IPS-20b (cell line): ENCODE data around the gene TTYH3.

Experiments used
- H3K27ac ChIP-seq: one replicate; pipeline ENCODE4 v1.5.1; 2013; ENCODE audit warnings: low read length
- H3K27me3 ChIP-seq: 2 replicates; pipeline ENCODE4 v1.6.1; 2013; ENCODE audit warnings: mild to moderate bottlenecking, low read length, inconsistent platforms; ENCODE audit not compliant: insufficient read depth
- H3K36me3 ChIP-seq: 2 replicates; pipeline ENCODE4 v1.6.1; 2013; ENCODE audit warnings: low read depth, mild to moderate bottlenecking, inconsistent platforms, low read length, moderate library complexity; ENCODE audit not compliant: insufficient read depth
- H3K4me1 ChIP-seq: 2 replicates; pipeline ENCODE4 v1.6.1; 2013; ENCODE audit warnings: mild to moderate bottlenecking, control low read depth, inconsistent platforms, low read length, moderate library complexity; ENCODE audit not compliant: insufficient read depth
- H3K4me3 ChIP-seq: 2 replicates; pipeline ENCODE4 v1.5.1; 2013; ENCODE audit warnings: mild to moderate bottlenecking, low read length, inconsistent platforms
- H3K9ac ChIP-seq: 2 replicates; pipeline ENCODE4 v1.6.1; 2013; ENCODE audit warnings: low read depth, mild to moderate bottlenecking, inconsistent platforms, low read length, moderate library complexity
- H3K9me3 ChIP-seq: 2 replicates; pipeline ENCODE4 v1.6.1; 2013; ENCODE audit warnings: mild to moderate bottlenecking, low read depth, low read length, inconsistent platforms; ENCODE audit not compliant: insufficient read depth

The TTYH3 gene

GRCh38 chr7:2657208-2657607 is 25.4 kb downstream of the TTYH3 start:
- Histone ChIP-seq H3K4me3 (no peak overlapping the region), H3K4me1 (no peaks in the 10 kb centered on the region), H3K27me3 (no peaks in the 10 kb centered on the region), H3K36me3 (peaks cover 55% of the 10 kb centered on the region), H3K9me3 (no peaks in the 10 kb centered on the region), H3K27ac (no peak overlapping the region), H3K9ac (no peak overlapping the region)

GRCh38 chr7:2657920-2658671 is 26.3 kb downstream of the TTYH3 start:
- no peaks in the 10 kb centered on the region for H3K9me3 ChIP-seq
- no peak overlapping the region for H3K4me3 ChIP-seq
- H3K27me3 ChIP-seq, result no peaks in the 10 kb centered on the region
- H3K27ac ChIP-seq, result no peak overlapping the region
- no peak overlapping the region for H3K9ac ChIP-seq
- H3K36me3 ChIP-seq, result peaks cover 46% of the 10 kb centered on the region
- no peaks in the 10 kb centered on the region for H3K4me1 ChIP-seq

GRCh38 chr7:2658941-2659340 is 27.2 kb downstream of the TTYH3 start:
- H3K9ac ChIP-seq, result no peak overlapping the region
- no peaks in the 10 kb centered on the region for H3K27me3 ChIP-seq
- H3K9me3 ChIP-seq, result no peaks in the 10 kb centered on the region
- H3K4me1 ChIP-seq, result no peaks in the 10 kb centered on the region
- no peak overlapping the region for H3K4me3 ChIP-seq
- no peak overlapping the region for H3K27ac ChIP-seq
- H3K36me3 ChIP-seq, result peaks cover 42% of the 10 kb centered on the region

- Histone ChIP-seq H3K27me3 (no peaks in the 10 kb centered on the region), H3K27ac (no peak overlapping the region), H3K9me3 (no peaks in the 10 kb centered on the region), H3K4me1 (no peaks in the 10 kb centered on the region; the same call in 1 of the 2 replicates), H3K36me3 (peaks cover 42% of the 10 kb centered on the region), H3K4me3 (no peak overlapping the region), H3K9ac (no peak overlapping the region)
These were observed 28.0 kb downstream of the TTYH3 start for GRCh38 chr7:2659556-2660358.

GRCh38 chr7:2660359-2661095 is 28.7 kb downstream of the TTYH3 start:
- Histone ChIP-seq H3K27me3 (no peaks in the 10 kb centered on the region), H3K27ac (no peak overlapping the region), H3K36me3 (peaks cover 42% of the 10 kb centered on the region), H3K9ac (no peak overlapping the region), H3K9me3 (no peaks in the 10 kb centered on the region), H3K4me3 (no peak overlapping the region), H3K4me1 (no peaks in the 10 kb centered on the region; the same call in 1 of the 2 replicates)

- Histone ChIP-seq H3K9me3 (no peaks in the 10 kb centered on the region), H3K27ac (no peak overlapping the region), H3K36me3 (peaks cover 41% of the 10 kb centered on the region), H3K9ac (no peak overlapping the region), H3K4me3 (no peak overlapping the region), H3K4me1 (no peaks in the 10 kb centered on the region; the same call in 1 of the 2 replicates), H3K27me3 (no peaks in the 10 kb centered on the region)
These were observed 29.3 kb downstream of the TTYH3 start for GRCh38 chr7:2661096-2661449.

- no peaks in the 10 kb centered on the region for H3K9me3 ChIP-seq
- no peak overlapping the region for H3K27ac ChIP-seq
- peaks cover under 1% of the 10 kb centered on the region; the same call in 1 of the 2 replicates for H3K27me3 ChIP-seq
- H3K36me3 ChIP-seq, result peaks cover 34% of the 10 kb centered on the region
- no peak overlapping the region for H3K9ac ChIP-seq
- H3K4me1 ChIP-seq, result no peaks in the 10 kb centered on the region; the same call in 1 of the 2 replicates
- no peak overlapping the region for H3K4me3 ChIP-seq
These were observed 30.0 kb downstream of the TTYH3 start for GRCh38 chr7:2661602-2662272.

- Histone ChIP-seq H3K9ac (no peak overlapping the region), H3K27ac (no peak overlapping the region), H3K4me1 (no peaks in the 10 kb centered on the region; the same call in 1 of the 2 replicates), H3K36me3 (peaks cover 26% of the 10 kb centered on the region), H3K4me3 (no peak overlapping the region), H3K27me3 (peaks cover 6% of the 10 kb centered on the region; the same call in 1 of the 2 replicates), H3K9me3 (no peaks in the 10 kb centered on the region)
These were observed 30.7 kb downstream of the TTYH3 start for GRCh38 chr7:2662273-2663120.

GRCh38 chr7:2663121-2663886 is 31.5 kb downstream of the TTYH3 start:
- peaks cover 18% of the 10 kb centered on the region for H3K36me3 ChIP-seq
- H3K4me3 ChIP-seq, result no peak overlapping the region
- H3K27ac ChIP-seq, result no peak overlapping the region
- H3K4me1 ChIP-seq, result no peaks in the 10 kb centered on the region; the same call in 1 of the 2 replicates
- H3K9ac ChIP-seq, result no peak overlapping the region
- H3K9me3 ChIP-seq, result no peaks in the 10 kb centered on the region
- peaks cover 6% of the 10 kb centered on the region; the same call in 1 of the 2 replicates for H3K27me3 ChIP-seq

GRCh38 chr7:2663960-2664359 is 32.2 kb downstream of the TTYH3 start:
- no peak overlapping the region for H3K9ac ChIP-seq
- peaks cover 6% of the 10 kb centered on the region; the same call in 1 of the 2 replicates for H3K27me3 ChIP-seq
- no peaks in the 10 kb centered on the region; the same call in 1 of the 2 replicates for H3K4me1 ChIP-seq
- no peak overlapping the region for H3K27ac ChIP-seq
- H3K9me3 ChIP-seq, result no peaks in the 10 kb centered on the region
- H3K36me3 ChIP-seq, result peaks cover 14% of the 10 kb centered on the region; the same call in 1 of the 2 replicates
- H3K4me3 ChIP-seq, result no peak overlapping the region
